NCI-H345 (cell line): Measurements from ENCODE around the gene ULK4.
"Not testable (repeated sequence)": the region's sequence is repeated elsewhere in the genome, so short reads cannot be mapped to it uniquely, and the experiment has no call there.

Source experiments
- DNase-seq: peaks from one replicate; lab custom pipeline; 2025; lab: John Stamatoyannopoulos, UW

ULK4 gene

DNA sequence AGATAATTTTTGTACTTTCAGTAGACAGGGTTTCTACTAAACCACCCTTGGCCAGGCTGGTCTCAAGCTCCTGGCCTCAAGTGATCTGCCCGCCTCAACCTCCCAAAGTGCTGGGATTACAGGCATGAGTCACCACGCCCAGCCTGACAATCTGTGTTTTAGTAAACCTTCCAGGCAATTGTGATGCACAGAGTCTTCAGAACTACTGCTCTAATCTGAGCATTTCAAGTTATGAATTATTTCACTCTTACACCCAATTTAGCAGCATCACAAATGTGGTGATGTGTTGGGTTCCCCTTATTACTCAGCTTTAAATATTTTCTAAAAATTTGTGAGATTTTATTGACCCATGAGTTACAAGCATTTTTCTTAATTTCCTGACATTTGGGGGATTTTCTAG is 94.4 kb downstream of the ULK4 start:
- no peak for DNase-seq

DNA sequence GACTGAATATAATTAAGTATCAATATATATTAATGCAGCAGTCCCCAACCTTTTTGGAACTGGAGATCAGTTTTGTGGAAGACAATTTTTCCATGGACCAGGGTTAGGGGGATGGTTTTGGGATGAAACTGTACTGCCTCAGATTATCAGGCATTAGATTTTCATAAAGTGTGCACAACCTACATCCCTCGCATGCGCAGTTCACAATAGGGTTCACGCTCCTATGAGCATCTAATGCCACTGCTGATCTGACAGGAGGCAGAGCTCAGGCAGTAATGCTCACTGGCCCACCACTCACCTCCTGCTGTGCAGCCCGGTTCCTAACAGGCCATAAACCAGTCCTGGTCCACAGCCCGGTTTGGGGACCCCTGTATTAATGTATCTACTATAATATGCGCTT is 95.6 kb downstream of the ULK4 start:
- DNase-seq: no peak

DNA sequence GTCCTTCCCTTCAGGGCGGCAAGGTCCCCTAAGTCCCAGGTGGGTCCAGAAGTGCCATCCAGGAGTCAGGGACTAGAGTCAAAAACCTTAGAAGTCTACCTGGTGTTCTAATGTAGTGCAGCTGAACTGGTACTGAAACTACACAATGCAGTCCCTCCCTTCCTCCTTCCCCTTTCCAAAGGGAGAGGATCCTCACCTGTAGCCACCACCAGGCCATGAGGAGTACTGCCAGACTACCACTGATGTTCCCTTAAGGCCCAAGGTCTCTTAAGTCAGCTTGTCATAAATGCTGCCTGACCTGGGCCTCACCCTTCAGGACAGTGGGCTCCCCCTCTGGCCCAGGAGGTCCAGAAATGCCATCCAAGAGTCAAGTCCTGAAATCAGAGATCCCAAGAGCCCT is 98.9 kb downstream of the ULK4 start:
- no peak for DNase-seq

DNA sequence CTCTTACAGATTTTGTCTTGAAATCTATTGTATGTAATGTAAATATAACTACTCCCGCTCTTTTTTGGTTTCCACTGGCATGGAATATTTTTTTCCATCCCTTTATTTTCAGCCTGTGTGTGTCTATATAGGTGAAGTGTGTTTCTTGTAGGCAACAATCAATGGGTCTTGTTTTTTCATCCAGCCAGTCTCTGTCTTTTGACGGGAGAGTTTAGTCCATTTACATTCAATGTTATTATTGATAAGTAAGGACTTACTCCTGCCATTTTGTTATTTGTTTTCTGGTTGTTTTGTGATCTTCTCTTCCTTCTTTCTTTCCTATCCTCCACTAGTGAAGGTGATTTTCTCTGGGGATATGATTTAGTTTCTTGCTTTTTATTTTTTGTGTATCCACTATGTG is 101.4 kb downstream of the ULK4 start:
- not testable (repeated sequence) for DNase-seq

DNA sequence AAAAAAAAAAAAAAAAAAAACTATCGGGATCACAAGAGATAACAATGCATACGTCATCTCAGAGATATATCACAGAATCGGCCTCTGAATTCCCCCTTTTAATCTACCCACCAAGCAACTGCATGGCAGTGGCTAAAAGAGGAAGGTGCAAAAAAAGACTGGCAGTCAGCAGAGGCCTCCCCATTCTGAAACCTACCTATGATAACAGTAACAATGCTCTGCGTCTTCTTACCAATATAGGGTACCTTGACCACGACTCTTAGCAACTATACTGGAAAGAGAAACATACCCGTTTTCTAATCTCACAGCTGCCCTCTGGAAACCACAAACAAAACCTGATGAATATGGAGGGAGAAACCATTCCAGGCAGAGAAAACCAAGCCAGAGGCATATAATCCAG is 106.9 kb downstream of the ULK4 start:
- DNase-seq: no peak

DNA sequence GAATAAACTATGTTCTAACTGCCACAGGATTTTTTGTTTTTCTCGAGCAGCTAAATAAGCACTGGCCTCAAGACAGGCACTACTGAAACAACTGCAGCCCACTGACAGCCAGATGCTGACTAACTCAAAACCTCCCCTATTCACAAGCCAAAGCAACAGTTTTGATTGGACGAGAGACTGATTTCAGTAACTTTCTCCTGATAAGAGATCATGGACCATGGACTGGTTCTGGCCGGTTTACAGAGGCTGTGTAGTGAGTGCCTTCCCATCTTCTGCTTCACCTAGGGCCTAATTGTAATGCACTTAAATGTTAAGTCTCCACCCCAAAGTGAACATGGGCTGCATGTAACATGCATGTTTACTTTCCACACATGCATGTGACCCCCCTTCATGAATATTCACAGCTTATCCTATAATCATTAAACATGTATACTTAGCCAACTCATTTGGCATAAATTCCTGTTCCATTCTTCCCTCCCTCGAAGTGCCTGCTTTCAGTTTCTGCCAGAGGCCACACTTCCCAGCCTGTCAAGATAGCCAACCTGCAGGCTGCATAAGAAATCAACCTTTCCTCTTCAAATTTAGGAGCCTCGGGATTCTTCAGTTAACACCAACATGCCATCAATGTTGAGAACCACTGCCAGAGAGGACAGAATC is 108.2 kb downstream of the ULK4 start:
- no peak for DNase-seq

DNA sequence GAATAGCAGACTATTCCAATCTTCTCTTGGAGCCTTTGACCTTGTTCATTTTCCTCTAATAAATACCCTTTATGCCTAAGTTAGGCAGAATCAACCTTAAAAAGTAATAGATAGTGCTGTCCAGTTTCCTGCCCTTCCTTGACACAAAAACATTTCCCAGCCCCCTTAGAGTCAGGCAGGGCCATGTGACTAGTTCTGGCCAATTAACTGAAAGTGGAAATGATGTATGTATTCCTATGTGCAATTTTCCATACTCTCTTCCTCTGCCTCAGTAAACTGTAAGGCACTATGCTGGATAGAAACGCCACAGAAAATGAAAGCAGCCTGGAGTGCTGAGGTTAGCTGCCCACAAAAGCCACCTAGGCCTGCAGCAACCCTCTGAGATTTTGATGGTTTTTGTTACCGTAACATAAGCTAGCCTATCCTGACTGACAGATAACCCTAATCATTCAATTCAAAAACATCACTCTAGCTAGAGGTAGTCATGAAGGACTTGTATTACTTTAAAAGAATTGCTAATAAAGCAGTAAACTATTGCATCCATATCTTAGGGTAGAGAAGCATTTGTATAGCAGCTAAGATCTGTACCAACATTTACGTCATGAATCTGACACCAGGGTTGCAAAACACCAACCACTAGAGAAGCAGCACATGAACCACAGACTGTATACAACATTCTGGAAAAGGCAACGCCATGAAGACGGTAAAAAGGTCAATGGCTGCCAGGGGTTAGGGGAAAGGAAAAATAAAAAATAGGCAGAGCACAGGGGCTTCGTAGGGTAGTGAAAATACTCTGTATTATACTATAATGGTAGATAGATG is 112.9 kb downstream of the ULK4 start:
- no peak for DNase-seq

DNA sequence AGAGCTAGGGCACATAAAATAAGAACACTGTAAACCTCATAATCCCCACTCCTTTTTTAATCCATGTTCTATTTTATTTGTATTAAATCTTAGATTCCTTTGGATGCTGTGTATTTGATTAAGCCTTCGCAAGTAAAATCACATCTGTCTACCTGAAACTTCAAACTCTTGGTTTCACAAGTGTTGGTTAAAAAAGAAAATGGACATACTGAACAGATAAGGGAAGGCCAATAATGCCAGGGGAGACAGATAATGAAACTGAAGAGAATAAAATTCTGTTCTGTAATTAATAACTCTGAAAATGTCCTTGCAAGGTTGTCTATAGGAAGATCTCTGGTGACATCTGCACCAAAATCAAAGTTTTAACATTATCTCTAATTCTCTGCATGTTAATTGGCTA is 114.2 kb downstream of the ULK4 start:
- DNase-seq: no peak

DNA sequence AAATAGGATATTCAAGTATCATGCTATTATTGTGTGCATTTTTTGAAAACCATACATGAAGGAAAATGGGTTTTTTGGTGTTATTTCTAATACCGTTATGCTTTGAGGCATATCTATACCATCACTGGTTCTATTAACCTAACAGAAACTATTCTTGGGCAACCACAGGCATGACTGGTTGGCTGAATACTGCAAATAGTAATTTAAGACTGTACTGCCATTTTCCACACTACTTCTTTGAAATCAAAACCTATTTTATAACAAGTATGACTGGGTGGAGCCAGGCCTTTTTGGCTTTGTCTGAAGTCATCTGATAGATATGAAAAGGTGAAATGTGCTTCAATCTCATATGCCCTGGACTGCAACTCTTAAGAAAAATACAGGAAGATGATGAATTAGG is 115.1 kb downstream of the ULK4 start:
- DNase-seq: no peak

DNA sequence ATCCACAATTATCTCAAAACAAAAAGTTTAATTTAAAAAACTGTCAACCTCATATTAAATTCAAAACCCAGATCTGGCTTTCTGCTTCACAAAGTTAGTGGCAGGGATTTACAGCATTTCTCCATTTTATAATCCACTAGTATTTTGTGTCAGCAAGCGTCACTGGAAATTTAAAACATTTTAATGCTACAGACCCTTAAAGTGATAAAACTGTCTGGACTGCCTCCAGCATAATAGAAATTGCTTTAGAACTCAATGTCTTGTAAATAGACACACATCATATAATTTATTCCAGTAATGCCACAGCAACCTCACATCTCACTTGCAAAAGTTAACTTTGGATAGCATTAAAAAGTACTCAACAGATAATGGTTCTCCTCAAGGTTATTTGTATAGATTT is 116.1 kb downstream of the ULK4 start:
- DNase-seq: no peak

DNA sequence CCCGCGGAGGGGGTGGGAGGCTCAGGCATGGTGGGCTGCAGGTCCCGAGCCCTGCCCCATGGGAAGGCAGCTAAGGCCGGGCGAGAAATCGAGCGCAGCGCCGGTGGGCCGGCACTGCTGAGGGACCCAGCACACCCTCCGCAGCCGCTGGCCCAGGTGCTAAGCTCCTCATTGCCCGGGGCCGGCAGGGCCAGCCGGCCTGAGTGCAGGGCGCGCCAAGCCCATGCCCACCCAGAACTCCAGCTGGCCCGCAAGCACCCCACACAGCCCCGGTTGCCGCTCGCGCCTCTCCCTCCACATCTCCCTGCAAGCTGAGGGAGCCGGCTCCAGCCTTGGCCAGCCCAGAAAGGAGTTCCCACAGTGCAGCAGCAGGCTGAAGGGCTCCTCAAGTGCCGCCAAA is 117.6 kb downstream of the ULK4 start:
- DNase-seq: not testable (repeated sequence)

DNA sequence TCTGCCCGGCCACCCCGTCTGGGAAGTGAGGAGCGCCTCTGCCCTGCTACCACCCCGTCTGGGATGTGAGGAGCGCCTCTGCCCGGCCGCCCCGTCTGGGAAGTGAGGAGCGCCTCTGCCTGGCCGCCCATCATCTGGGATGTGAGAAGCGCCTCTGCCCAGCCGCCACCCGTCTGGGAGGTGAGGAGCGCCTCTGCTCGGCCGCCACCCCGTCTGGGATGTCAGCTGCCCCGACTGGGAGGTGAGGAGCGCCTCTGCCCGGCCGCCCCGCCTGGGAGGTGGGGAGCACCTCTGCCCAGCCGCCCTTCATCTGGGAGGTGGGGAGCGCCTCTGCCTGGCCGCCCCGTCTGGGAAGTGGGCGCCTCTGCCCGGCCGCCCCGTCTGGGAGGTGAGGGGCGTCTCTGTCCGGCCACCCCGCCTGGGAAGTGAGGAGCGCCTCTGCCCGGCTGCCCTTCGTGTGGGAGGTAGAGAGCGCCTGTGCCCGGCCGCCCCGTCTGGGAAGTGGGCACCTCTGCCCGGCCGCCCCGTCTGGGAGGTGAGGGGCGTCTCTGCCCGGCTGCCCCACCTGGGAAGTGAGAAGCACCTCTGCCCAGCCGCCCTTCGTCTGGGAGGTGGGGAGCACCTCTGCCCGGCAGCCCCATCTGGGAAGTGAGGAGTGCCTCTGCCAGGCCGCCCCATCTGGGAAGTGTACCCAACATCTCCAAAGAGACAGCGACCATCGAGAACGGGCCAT is 120.8 kb downstream of the ULK4 start:
- DNase-seq: not testable (repeated sequence)

DNA sequence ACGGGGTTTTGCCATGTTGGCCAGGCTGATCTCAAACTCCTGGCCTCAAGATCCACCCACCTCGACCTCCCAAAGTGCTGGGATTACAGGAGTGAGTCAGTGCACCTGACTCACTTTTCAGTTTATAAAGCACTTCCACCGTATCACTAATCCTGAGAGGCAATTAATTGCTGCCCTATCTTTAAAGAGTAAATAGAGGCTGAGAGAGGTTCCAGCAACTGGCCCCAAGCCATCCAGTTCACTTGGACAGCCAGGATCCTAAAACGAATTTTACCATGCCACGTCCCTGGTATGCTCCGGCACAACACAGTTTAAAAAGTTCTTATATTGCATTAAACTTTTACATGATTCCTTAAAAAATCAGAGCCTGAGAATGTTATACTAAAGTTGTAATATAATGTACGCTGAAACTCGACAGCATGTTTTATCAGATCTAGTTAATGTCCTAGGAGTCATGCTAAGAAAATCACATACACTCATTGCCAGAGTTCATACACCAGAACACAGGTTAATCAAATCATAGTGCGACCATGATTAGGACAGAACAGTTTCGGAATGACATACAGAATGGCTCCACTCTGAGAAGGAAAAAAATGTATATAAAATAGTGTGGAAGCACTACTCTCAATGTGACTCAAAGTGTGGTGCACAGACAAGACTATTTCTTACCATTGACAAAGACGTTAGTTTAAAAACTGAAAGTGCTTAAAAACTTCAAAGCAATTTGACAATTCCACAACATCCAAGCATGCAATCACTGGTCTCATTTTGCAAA is 125.4 kb downstream of the ULK4 start:
- no peak for DNase-seq

DNA sequence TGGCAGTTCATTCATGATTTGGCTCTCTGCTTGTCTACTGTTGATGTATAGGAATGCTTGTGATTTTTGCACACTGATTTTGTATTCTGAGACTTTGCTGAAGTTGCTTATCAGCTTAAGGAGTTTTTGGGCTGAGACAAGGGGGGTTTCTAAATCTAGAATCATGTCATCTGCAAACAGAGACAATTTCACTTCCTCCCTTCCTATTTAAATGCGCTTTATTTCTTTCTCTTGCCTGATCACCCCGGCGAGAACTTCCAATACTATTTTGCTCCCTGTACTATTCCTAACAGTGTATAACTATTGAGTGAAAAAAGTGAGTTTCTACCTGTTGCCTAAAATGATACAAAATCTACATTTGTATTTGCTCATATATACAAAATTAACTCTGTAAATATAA is 128.3 kb downstream of the ULK4 start:
- no peak for DNase-seq

DNA sequence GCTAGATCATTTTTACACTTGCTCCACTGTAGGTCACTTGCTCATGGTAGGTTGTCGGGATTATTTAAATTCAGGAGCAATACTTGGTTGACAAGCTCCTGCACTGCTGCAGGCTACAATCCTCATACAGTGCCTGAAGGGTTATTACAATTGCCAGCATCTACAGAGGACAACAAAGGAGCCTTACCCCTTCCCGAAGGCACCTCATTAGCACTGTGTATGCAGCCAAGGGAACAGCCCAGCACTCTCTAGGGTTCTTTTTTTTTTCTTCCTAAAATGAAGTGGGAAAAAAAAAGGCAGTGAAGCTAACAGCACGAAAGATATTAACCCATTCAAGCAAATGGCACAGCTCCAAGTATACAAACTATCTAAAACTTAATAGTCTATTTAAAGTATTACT is 142.7 kb downstream of the ULK4 start:
- DNase-seq: no peak

DNA sequence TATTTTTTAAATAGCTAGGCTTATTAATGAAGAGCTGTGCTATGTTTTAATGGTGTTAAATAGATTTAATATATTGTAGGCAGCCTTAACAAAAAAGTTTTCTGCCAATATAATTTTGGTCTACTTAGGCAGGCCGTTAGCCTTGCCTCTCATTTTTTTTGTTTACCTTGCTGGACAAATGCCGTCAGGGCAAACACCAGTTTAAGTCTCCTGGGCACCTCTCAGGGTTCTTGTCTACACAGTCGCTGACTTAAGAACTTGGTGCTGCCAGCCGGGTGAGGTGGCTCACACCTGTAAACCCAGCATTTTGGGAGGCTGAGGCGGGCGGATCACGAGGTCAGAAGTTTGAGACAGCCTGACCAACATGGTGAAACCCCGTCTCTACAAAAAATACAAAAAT is 153.3 kb downstream of the ULK4 start:
- DNase-seq: no peak

DNA sequence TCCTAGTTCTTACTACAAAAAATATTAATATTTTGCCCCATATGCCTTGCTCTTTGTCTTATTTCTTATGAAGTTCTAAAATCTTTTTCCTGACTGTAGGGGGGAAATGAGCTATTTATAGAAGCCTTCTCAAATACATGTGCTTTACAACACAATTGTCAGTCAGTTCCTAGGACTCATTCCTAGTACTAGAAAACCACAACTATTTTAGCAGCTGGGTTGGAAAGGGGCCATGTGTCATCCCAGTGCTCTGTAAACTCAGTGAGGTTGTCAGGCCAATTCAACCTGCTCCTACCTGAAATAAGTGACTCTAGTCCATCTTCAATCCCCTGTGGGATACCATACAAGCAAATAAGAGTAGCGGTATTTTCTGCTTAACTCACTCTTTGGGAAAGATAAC is 153.8 kb downstream of the ULK4 start:
- no peak for DNase-seq

DNA sequence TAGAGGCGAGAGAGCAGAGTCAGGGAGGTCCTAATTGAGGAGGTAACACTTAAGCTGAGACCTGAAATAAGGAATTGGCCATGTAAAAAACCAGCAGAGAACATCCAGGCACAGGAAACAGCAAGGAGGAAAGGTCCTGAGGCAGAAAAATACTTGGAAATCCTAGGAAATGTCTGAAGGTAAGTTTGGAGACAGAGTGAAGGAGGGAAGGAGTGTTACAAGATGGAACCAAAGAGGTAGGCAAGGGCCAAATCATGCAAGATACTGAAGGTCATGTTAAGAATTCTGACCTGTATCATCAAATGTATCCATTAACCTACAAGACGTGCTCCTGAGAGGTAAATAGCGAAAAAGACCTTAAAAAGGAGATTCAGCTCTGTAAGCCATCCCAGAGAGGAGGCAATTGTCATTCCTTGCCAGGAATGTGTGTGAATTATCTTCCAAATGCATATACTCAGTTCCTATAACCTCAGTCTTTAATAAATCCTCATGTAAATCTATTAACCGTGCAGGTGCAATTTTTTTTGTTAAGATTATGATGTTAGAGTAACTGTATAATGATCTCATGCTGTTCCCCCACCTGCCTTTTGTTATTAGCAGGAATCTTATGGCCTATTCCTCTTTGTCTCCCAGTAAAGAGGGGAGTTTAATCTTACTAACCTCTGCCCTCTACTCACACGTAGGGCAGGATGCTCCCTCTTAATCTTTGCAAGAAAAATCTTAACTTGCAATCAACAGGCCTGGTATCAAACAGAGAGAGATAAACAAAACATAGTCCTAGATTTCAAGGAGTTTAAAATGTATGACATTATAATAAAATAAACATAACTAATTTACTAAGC is 166.9 kb downstream of the ULK4 start:
- no peak for DNase-seq

DNA sequence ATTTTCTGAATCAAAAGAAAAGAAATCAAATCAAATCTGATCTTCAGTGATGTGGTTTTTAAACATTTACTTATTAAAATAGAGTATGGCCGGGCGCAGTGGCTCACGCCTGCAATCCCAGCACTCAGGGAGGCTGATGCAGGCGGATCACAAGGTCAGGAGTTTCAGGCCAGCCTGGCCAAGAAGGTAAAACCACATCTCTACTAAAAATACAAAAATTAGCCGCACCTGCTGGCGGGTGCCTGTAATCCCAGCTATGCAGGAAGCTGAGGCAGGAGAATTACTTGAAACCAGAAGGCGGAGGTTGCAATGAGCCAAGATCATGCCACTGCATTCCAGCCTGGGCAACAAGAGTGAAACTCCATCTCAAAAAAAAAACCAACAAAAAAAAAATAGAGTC is 169.1 kb downstream of the ULK4 start:
- no peak for DNase-seq

DNA sequence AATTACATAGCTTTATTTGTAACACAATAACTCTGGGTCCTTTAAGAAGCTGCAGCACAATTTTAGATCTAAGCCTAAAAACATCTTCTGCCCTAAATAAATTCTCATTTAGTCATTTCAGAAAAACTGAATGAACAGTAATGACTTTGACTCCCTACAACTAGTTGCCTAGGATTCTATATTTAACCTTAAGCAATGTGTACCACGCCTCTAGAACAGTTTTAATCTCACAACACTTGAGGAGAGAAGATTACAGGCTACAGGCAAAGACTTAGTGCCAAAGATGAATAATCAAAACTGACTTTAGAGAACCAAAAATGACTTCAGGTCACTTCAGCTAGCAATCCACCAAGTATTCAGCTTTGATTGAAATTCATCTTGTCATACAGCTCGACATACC is 192.8 kb downstream of the ULK4 start:
- no peak for DNase-seq

DNA sequence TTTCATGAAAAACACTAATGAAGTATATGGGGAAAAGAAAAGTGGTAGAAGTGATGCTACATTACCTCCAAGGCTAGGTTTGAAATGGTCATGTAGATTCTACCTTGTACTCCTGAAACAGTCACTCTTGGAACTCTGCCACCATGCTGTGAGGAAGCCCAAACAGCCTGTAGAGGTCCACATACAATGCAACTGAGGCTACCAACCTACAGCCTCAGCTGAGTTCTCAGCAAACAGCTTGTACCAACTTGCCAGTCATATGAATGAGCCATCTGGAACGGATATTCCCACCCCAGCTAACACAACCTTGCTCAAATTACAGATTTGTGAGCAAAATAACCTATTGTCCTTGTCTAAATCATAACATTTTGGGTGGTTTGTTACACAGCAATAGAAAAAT is 193.5 kb downstream of the ULK4 start:
- no peak for DNase-seq
